Liver (tissue), 9 donors: ENCODE data around the gene ADTRP. TPM values are rescaled to one million over a fixed set of nuclear protein-coding genes. Genes with fewer than 3 reads are reported as not detected.

ENCODE experiments used
- DNase-seq: peaks from one replicate; pipeline ENCODE4 v3.0.0-alpha.2; 2017; ENCODE audit warnings: low spot score
- H3K27ac ChIP-seq, 2 donors: one replicate each; pipeline ENCODE4 v1.7.0; 2013; ENCODE audit warnings: inconsistent platforms in 2 of 2, low read length in 2 of 2, control low read depth in 1 of 2, low read depth in 1 of 2, mild to moderate bottlenecking in 1 of 2
- H3K27me3 ChIP-seq, 4 donors: one replicate each; pipeline versions ENCODE4 v1.6.1 to v1.7.0; 2013; ENCODE audit warnings: low read length in 3 of 4, inconsistent platforms in 1 of 4, mild to moderate bottlenecking in 1 of 4, moderate library complexity in 1 of 4; ENCODE audit not compliant: control insufficient read depth in 4 of 4, insufficient read depth in 4 of 4
- H3K36me3 ChIP-seq, 4 donors: one replicate each; pipeline versions ENCODE4 v1.6.1 to v1.7.0; 2013; ENCODE audit warnings: low read length in 3 of 4, mild to moderate bottlenecking in 3 of 4, low read depth in 1 of 4, moderate library complexity in 1 of 4; ENCODE audit not compliant: control insufficient read depth in 4 of 4, insufficient read depth in 3 of 4
- H3K4me1 ChIP-seq, 4 donors: one replicate each; pipeline versions ENCODE4 v1.6.1 to v1.7.0; 2013; ENCODE audit warnings: low read length in 3 of 4, mild to moderate bottlenecking in 3 of 4, moderate library complexity in 1 of 4; ENCODE audit not compliant: control insufficient read depth in 4 of 4, insufficient read depth in 4 of 4
- H3K4me3 ChIP-seq, 3 donors: one replicate each; pipeline versions ENCODE4 v1.6.1 to v1.7.0; 2013; ENCODE audit warnings: low read length in 3 of 3, control low read depth in 1 of 3, low read depth in 1 of 3, mild to moderate bottlenecking in 1 of 3
- H3K9ac ChIP-seq, 2 donors: one replicate each; pipeline ENCODE4 v1.7.0; 2013; ENCODE audit warnings: low read length in 2 of 2, mild to moderate bottlenecking in 2 of 2, moderate library complexity in 2 of 2, control low read depth in 1 of 2, low read depth in 1 of 2
- H3K9me3 ChIP-seq, 4 donors: one replicate each; pipeline versions ENCODE4 v1.6.1 to v1.7.0; 2013; ENCODE audit warnings: low read length in 3 of 4; ENCODE audit not compliant: control insufficient read depth in 4 of 4
- CTCF ChIP-seq: fragments of 150-350 bp; IDR thresholded peaks from 2 replicates; pipeline ENCODE4 v1.5.1; 2017; ENCODE audit warnings: improper control_type of control experiment, low read depth, low read length; ENCODE audit not compliant: missing input control
- FOXA1 ChIP-seq: IDR thresholded peaks from 2 replicates; pipeline ENCODE4 v1.6.1; 2016; ENCODE audit warnings: antibody characterized with exemption
- FOXA2 ChIP-seq: IDR thresholded peaks from 2 replicates; pipeline ENCODE4 v1.6.1; 2016; ENCODE audit warnings: antibody characterized with exemption
- GABPA ChIP-seq, 2 donors: IDR thresholded peaks in 1 of 2; conservative IDR thresholded peaks in 1 of 2; 2 replicates each; pipeline ENCODE4 v1.6.1; 2016; ENCODE audit warnings: antibody characterized with exemption in 2 of 2, mild to moderate bottlenecking in 1 of 2, moderate library complexity in 1 of 2
- HNF4A ChIP-seq, 2 donors: conservative IDR thresholded peaks; 2 replicates each; pipeline ENCODE4 v1.6.1; 2016; ENCODE audit warnings: antibody characterized with exemption in 2 of 2, mild to moderate bottlenecking in 2 of 2
- JUND ChIP-seq, 2 donors: IDR thresholded peaks; 2 replicates each; pipeline ENCODE4 v1.6.1; 2016; ENCODE audit warnings: antibody characterized with exemption in 2 of 2
- RAD21 ChIP-seq, 2 donors: IDR thresholded peaks; 2 replicates each; pipeline ENCODE4 v1.6.1; 2016; ENCODE audit warnings: antibody characterized with exemption in 2 of 2, mild to moderate bottlenecking in 2 of 2
- REST ChIP-seq: IDR thresholded peaks from 2 replicates; pipeline ENCODE4 v1.6.1; 2016; ENCODE audit warnings: antibody characterized with exemption, mild to moderate bottlenecking
- RXRA ChIP-seq, 2 donors: IDR thresholded peaks; 2 replicates each; pipeline ENCODE4 v1.6.1; 2017 to 2018; ENCODE audit warnings: antibody characterized with exemption in 2 of 2, mild to moderate bottlenecking in 1 of 2
- SP1 ChIP-seq: IDR thresholded peaks from 2 replicates; pipeline ENCODE4 v1.6.1; 2018; ENCODE audit warnings: antibody characterized with exemption, mild to moderate bottlenecking
- TAF1 ChIP-seq: conservative IDR thresholded peaks from 2 replicates; pipeline ENCODE4 v1.6.1; 2016; ENCODE audit warnings: antibody characterized with exemption, mild to moderate bottlenecking
- ZBTB33 ChIP-seq: IDR thresholded peaks from 2 replicates; pipeline ENCODE4 v1.6.1; 2016; ENCODE audit warnings: antibody characterized with exemption
- WGBS: extraction: QIAGEN DNeasy Blood & Tissue Kit; methylation state at CpG from one replicate; pipeline ENCODE4 v1.1.7; 2013; 5-methylcytosine and 5-hydroxymethylcytosine counted together
- polyA plus RNA-seq, 2 donors: library from polyadenylated mRNA; stranded (reverse) in 1 of 2; unstranded in 1 of 2; fragments of 200-250 nt in 1 of 2; fragments of >200 nt in 1 of 2; fragmentation: Nextera tagmentation in 1 of 2; extraction: Ambion mirVana in 1 of 2; gene quantifications; one replicate each; pipeline versions ENCODE4 v1.2.1 to v1.2.3, GENCODE V29; 2013 to 2015
- total RNA-seq, 2 donors: library from RNA; depleted of rRNA; stranded (reverse); fragments of >200 nt; gene quantifications; one replicate each; pipeline ENCODE4 v1.2.3, GENCODE V29; 2014
- donor health status: healthy.
- donor health status: healthy.
- donor health status: healthy.
- donor health status: healthy.
- donor health status: healthy.

Gene ADTRP
- total and polyA plus RNA-seq, 4 donors = 0.21 to 2.0 (median 0.50) TPM; not detected in 1

GRCh38 chr6:11679099-11679498 lies 99.5 kb downstream of the ADTRP start:
- Histone ChIP-seq H3K9ac (no peak overlapping the region), H3K4me1 (peaks cover 0 to 2% (median 0%) of the 10 kb centered on the region in 4 donors), H3K27me3 (peaks cover 0 to 3% (median 0%) of the 10 kb centered on the region in 4 donors), H3K36me3 (no peaks in the 10 kb centered on the region), H3K4me3 (no peak overlapping the region), H3K9me3 (no peaks in the 10 kb centered on the region), H3K27ac (no peak overlapping the region)
- no peak for DNase-seq
- TF ChIP-seq RXRA (IDR thresholded peaks at IDR 0.05) (peak; percentile 48 to 50), GABPA (IDR thresholded peaks at IDR 0.05 in 1 of 2, conservative IDR thresholded peaks at IDR 0.05 in 1 of 2) (no peak)
- WGBS = 45% methylated on average over 2 of the region's 2 CpGs

GRCh38 chr6:11675601-11676000 lies 103.0 kb downstream of the ADTRP start:
- DNase-seq = no peak
- Histone ChIP-seq H3K27me3 (peaks cover 0 to 3% (median 0%) of the 10 kb centered on the region in 4 donors), H3K4me3 (no peak overlapping the region), H3K36me3 (no peaks in the 10 kb centered on the region), H3K9me3 (no peaks in the 10 kb centered on the region), H3K4me1 (peaks cover 0 to 2% (median 0%) of the 10 kb centered on the region in 4 donors), H3K9ac (no peak overlapping the region), H3K27ac (no peak overlapping the region)
- TF ChIP-seq CTCF (peak; percentile 35), RAD21 (IDR thresholded peaks at IDR 0.05) (peak in 1 of 2 donors; percentile 59), HNF4A (conservative IDR thresholded peaks at IDR 0.05) (no peak)
- 76% methylated on average over 2 of the region's 2 CpGs for WGBS

- Histone ChIP-seq H3K27ac (no peak overlapping the region), H3K27me3 (peaks cover 0 to 3% (median 0%) of the 10 kb centered on the region in 4 donors), H3K9me3 (peaks cover 0 to 3% (median under 1%) of the 10 kb centered on the region in 4 donors), H3K36me3 (no peaks in the 10 kb centered on the region), H3K4me3 (no peak overlapping the region), H3K9ac (no peak overlapping the region), H3K4me1 (peaks cover 0 to 1% (median 0%) of the 10 kb centered on the region in 4 donors)
- no peak for TF ChIP-seq SP1
- no peak for TF ChIP-seq CTCF
- no peak for TF ChIP-seq ZBTB33
- TF ChIP-seq JUND (IDR thresholded peaks at IDR 0.05) = no peak
- TF ChIP-seq FOXA2 = no peak
- no peak for TF ChIP-seq FOXA1
- TF ChIP-seq REST = no peak
- TF ChIP-seq TAF1 = no peak
- no peak for DNase-seq
- 82% methylated on average over 5 of the region's 5 CpGs for WGBS
These were observed 105.9 kb downstream of the ADTRP start for GRCh38 chr6:11672669-11673068.
